ENCODE data around the gene SLC25A10.
A peak's percentile ranks its signal among the peaks of the same experiment; 100 is the strongest.

The SLC25A10 gene

DNA sequence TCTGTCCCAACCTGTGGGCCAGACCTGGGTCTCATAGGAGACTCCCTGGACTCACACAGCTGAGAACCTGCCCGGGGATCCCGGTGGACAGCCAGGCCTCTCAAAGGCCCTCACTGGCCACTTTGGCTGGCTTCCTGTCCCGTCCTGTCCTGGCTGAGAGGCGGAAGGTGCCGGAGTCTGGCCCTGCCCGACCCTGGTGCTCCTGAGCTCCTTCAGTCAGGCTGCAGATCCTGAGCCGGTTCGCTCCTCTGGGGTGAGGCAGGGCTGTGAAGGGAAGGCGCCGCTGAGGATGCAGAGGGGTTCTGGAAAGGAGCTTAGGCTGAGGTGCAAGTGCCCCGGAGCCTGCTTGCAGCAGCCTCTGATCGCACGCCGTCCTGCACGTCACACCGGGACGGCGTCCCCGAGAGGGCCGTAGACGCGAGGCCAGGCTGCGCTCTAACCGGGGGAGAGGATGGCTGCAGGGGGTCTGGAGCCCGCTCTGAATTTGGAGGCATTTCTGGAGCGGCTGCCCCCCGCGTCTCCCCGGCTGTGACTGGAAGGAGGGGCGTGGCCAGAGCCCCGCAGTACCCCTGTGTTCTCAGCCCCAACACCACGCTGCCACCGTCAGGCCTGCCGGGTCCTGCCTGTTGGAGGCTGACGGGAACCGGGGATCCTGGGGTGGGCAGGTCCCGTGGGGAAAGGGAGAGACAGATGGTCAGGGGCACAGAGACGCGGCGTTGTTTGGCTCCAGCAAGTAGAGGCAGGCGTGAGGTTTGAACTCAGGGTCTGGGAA lies 24.1 kb upstream of the SLC25A10 start:
- no peak for DNase-seq

GRCh38 chr17:81688616-81689015 lies 23.5 kb upstream of the SLC25A10 start:
- DNase-seq, result no peak

DNA sequence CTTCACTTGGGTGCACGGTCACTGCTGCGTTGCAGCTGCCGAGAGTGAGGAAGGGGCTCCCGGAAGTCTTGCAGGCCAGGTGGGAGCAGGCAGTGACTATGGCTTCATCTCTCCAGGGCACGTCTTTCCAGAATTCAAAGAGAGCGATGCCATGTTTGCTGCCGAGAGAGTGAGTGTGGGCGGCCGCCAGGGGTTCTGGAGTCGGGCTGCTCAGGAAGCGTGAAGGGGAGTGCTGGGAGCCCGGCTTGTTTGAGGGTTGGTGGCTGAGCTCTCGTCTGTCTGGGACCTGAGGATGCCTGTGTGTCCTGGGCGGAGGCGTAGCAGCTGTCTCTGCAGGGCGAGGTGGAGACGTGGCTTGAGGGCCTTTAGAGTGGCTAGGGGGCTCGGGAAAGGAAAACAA lies 22.0 kb upstream of the SLC25A10 start:
- no peak for DNase-seq

DNA sequence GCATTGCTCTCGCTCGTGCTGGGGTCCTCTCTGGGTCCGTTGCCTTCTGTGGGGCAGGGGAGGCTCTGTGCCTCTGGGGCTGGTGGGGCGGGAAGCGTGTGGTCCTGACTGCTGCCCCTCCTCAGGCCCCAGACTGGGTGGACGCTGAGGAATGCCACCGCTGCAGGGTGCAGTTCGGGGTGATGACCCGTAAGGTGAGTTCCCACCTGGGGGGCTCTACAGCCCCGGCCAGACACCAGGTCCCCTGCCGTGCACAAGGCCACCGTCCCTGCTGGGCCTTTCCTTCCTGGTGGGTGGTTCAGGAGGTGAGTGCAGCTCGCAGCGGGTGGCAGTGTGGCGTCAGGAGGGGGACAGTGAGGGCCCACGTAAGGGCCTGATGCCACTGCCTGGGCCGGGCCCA lies 21.5 kb upstream of the SLC25A10 start:
- no peak for DNase-seq

- no peak for DNase-seq
Measured at GRCh38 chr17:81691196-81691595, 20.9 kb upstream of the SLC25A10 start.

- DNase-seq, result no peak
Measured at GRCh38 chr17:81691608-81692007, 20.5 kb upstream of the SLC25A10 start.

GRCh38 chr17:81693509-81694210 lies 18.4 kb upstream of the SLC25A10 start:
- DNase-seq, result no peak

GRCh38 chr17:81694810-81695209 lies 17.3 kb upstream of the SLC25A10 start:
- DNase-seq, result no peak

- no peak for DNase-seq
Measured at GRCh38 chr17:81695211-81695610, 16.9 kb upstream of the SLC25A10 start.

- DNase-seq, result no peak
Measured at GRCh38 chr17:81695801-81696200, 16.3 kb upstream of the SLC25A10 start.

DNA sequence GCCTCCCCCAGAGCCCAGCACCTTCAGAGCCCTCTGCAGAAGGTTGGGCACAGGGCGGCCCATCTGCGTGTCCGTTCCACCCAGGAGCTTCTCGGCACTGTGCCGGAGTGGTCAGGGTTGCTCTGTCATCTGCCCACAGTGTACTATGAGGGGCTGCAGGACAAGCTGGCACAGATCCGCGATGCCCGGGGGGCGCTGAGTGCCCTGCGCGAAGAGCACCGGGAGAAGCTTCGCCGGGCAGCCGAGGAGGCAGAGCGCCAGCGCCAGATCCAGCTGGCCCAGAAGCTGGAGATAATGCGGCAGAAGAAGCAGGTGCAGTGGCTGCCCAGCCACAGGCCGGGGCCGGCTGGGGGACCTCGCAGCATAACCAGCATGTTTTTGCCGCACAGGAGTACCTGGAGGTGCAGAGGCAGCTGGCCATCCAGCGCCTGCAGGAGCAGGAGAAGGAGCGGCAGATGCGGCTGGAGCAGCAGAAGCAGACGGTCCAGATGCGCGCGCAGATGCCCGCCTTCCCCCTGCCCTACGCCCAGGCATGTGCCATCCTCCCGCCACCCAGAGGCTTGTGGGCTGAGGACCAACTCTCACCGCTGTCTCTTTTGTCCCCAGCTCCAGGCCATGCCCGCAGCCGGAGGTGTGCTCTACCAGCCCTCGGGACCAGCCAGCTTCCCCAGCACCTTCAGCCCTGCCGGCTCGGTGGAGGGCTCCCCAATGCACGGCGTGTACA lies 15.7 kb upstream of the SLC25A10 start:
- no peak for DNase-seq

- DNase-seq, result no peak
Measured at GRCh38 chr17:81697261-81698044, 14.6 kb upstream of the SLC25A10 start.

GRCh38 chr17:81700353-81701287 lies 11.5 kb upstream of the SLC25A10 start:
- no peak for DNase-seq

GRCh38 chr17:81701288-81702071 lies 10.6 kb upstream of the SLC25A10 start:
- no peak for DNase-seq

- DNase-seq, result peak; percentile 87
Measured at GRCh38 chr17:81702934-81703746, 8.9 kb upstream of the SLC25A10 start, which contains the start of gene MRPL12. TSS of gene MRPL12 (plus strand) at chr17:81703367. CDS start at chr17:81703502, 135 bp downstream.

GRCh38 chr17:81703747-81704654 lies 8.1 kb upstream of the SLC25A10 start:
- no peak for DNase-seq

DNA sequence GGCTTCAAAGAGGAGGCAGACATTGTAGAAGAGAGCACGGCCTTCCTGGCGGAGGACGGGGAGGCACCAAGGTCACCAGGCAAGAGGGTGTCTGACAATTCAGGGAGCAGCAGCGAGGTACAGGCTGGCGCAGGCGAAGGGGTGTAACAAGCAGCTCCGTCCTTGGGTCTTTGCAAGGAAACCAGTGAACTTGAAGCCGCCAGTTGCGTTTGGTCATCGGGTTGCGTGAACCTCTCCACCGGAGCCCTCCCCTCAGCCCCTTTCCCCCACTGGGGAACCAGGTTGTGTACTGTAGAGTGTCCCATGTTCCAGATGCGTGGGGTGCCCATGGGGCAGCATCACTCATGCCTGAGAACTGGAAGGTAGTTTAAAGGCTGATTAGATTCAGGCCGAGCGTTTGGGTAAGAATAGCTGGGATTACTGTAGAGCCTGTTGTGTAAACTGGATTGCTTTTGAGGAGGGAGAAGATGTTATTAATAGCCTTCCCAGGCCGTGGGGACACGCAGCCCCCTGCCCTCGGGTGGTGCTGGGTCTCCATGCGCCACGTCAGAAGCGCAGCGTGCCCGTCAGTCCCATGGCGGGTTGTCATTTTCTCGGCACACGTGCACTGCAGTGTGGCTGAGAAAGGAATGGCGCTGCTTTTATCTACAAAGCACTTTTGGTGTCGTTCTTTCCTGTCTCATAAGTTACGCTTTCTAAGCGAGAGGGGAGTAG lies 6.4 kb upstream of the SLC25A10 start:
- DNase-seq, result no peak

DNA sequence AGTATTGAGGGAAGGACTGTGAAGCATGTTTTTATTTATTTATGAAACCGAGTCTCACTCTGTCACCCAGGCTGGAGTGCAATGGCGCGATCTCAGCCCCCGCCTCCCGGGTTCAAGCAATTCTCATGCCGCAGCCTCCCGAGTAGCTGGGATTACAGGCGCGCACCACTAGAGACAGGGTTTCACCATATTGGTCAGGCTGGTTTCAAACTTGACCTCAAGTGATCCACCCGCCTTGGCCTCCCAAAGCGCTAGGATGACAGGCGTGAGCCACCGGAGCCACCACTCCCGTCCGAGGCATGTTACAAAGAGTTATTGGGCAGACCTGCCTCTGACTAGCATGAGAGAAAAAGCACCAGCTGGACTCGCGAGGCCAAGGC lies 5.9 kb upstream of the SLC25A10 start:
- DNase-seq, result no peak

Measured in activated gamma-delta T cell treated with Interleukin-2 at 50 U/mL for 16 hours (primary cell).